ENCODE measurements around the gene TMC2.

- TF ChIP-seq CTCF (IDR thresholded peaks at IDR 0.05) (no peak), RAD21 (IDR thresholded peaks at IDR 0.05; ENCODE audit: low read length) (no peak), YY1 (IDR thresholded peaks at IDR 0.05; ENCODE audit: low read depth) (no peak), JUND (IDR thresholded peaks at IDR 0.05) (no peak), FOSL2 (IDR thresholded peaks at IDR 0.05; ENCODE audit: borderline replicate concordance, low read depth) (no peak), USF2 (IDR thresholded peaks at IDR 0.05; ENCODE audit: borderline replicate concordance, low read depth, low read length) (no peak), EP300 (IDR thresholded peaks at IDR 0.05; ENCODE audit: borderline replicate concordance in 1 of 2, low read depth in 1 of 2, low read length in 1 of 2) (no peak), ZBTB33 (IDR thresholded peaks at IDR 0.05; ENCODE audit: borderline replicate concordance, low read depth) (no peak), PBX3 (IDR thresholded peaks at IDR 0.05) (no peak), POLR2AphosphoS5 (IDR thresholded peaks at IDR 0.05; ENCODE audit: low read depth, low read length) (no peak)
- TF ChIP-seq, protein P1, sequence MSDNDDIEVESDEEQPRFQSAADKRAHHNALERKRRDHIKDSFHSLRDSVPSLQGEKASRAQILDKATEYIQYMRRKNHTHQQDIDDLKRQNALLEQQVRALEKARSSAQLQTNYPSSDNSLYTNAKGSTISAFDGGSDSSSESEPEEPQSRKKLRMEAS (IDR thresholded peaks at IDR 0.05; ENCODE audit: low read depth), result no peak
These were observed 26.6 kb upstream of the TMC2 start for GRCh38 chr20:2509794-2510193.
